Osteoblast (primary cell): ENCODE data around the gene IBTK. TPM values are rescaled to one million over a fixed set of nuclear protein-coding genes. Genes with fewer than 3 reads are reported as not detected.
"Not testable (repeated sequence)": the region's sequence is repeated elsewhere in the genome, so short reads cannot be mapped to it uniquely, and the experiment has no call there.

Source experiments
- DNase-seq: peaks from one replicate; pipeline ENCODE4 v3.0.0; 2011; ENCODE audit warnings: low spot score, mixed read lengths; ENCODE audit not compliant: insufficient read length; ENCODE audit errors: missing footprints
- H2AFZ ChIP-seq: 2 replicates; pipeline ENCODE4 v1.6.0; 2011; ENCODE audit warnings: mild to moderate bottlenecking, low read length
- H3K27ac ChIP-seq: 2 replicates; pipeline ENCODE4 v1.5.1; 2011; ENCODE audit warnings: mild to moderate bottlenecking, low read depth, low read length, moderate library complexity
- H3K27me3 ChIP-seq: 2 replicates; pipeline ENCODE4 v1.6.0; 2012; ENCODE audit warnings: mild to moderate bottlenecking, control low read depth, inconsistent platforms, low read length, moderate library complexity; ENCODE audit not compliant: insufficient read depth
- H3K36me3 ChIP-seq: 2 replicates; pipeline ENCODE4 v1.5.1; 2011; ENCODE audit warnings: mild to moderate bottlenecking, low read length, control low read depth, moderate library complexity; ENCODE audit not compliant: insufficient read depth
- H3K4me1 ChIP-seq: 2 replicates; pipeline ENCODE4 v1.5.1; 2011; ENCODE audit warnings: mild to moderate bottlenecking, low read length, control low read depth, moderate library complexity; ENCODE audit not compliant: insufficient read depth
- H3K4me2 ChIP-seq: 2 replicates; pipeline ENCODE4 v1.6.0; 2011; ENCODE audit warnings: mild to moderate bottlenecking, low read length; ENCODE audit not compliant: insufficient read depth
- H3K4me3 ChIP-seq: fragments of 200-600 bp; sonication (generic); 3 replicates; pipeline ENCODE4 v1.5.1; 2012; ENCODE audit warnings: mild to moderate bottlenecking, low read length, inconsistent platforms; ENCODE audit not compliant: insufficient read depth
- H3K79me2 ChIP-seq: 2 replicates; pipeline ENCODE4 v1.6.0; 2012; ENCODE audit warnings: mild to moderate bottlenecking, low read length, control low read depth, inconsistent platforms; ENCODE audit not compliant: insufficient read depth
- H3K9me3 ChIP-seq: 2 replicates; pipeline ENCODE4 v1.5.1; 2011; ENCODE audit warnings: low read depth, low read length, control low read depth
- H4K20me1 ChIP-seq: 2 replicates; pipeline ENCODE4 v1.6.0; 2012; ENCODE audit warnings: mild to moderate bottlenecking, low read length, control low read depth; ENCODE audit not compliant: insufficient read depth
- CTCF ChIP-seq: IDR thresholded peaks from 2 replicates; pipeline ENCODE4 v1.5.1; 2011; ENCODE audit warnings: mild to moderate bottlenecking, low read depth, low read length, moderate library complexity; ENCODE audit errors: extremely low read depth
- total RNA-seq: library from RNA; depleted of rRNA; stranded (reverse); fragments of >200 nt; gene quantifications from 2 replicates; pipeline ENCODE4 v1.2.3, GENCODE V29; 2012

IBTK gene
- total RNA-seq, 1 donor = 70.6 TPM

GRCh38 chr6:82259389-82259788 lies 11.8 kb upstream of the IBTK start:
- DNase-seq = peak; percentile 32
- peaks cover 16% of the 10 kb centered on the region for H3K4me1 ChIP-seq
- H4K20me1 ChIP-seq = no peaks in the 10 kb centered on the region
- H2AFZ ChIP-seq = no peak overlapping the region
- TF ChIP-seq CTCF = no peak
- no peaks in the 10 kb centered on the region for H3K36me3 ChIP-seq
- no peak overlapping the region for H3K4me3 ChIP-seq
- no peak overlapping the region for H3K4me2 ChIP-seq
- H3K9me3 ChIP-seq = no peaks in the 10 kb centered on the region
- H3K27me3 ChIP-seq = no peaks in the 10 kb centered on the region
- no peak overlapping the region for H3K27ac ChIP-seq
- H3K79me2 ChIP-seq = no peaks in the 10 kb centered on the region

- H4K20me1 ChIP-seq = no peaks in the 10 kb centered on the region
- H3K9me3 ChIP-seq = no peaks in the 10 kb centered on the region
- no peaks in the 10 kb centered on the region for H3K36me3 ChIP-seq
- no peak overlapping the region for H3K27ac ChIP-seq
- peak; percentile 11 for TF ChIP-seq CTCF
- no peak for DNase-seq
- no peaks in the 10 kb centered on the region for H3K27me3 ChIP-seq
- no peak overlapping the region for H2AFZ ChIP-seq
- H3K4me1 ChIP-seq = peaks cover 16% of the 10 kb centered on the region
- no peaks in the 10 kb centered on the region for H3K79me2 ChIP-seq
- H3K4me2 ChIP-seq = no peak overlapping the region
- no peak overlapping the region for H3K4me3 ChIP-seq
These were observed 9.7 kb upstream of the IBTK start for GRCh38 chr6:82257088-82257774.

GRCh38 chr6:82254722-82255121 lies 7.2 kb upstream of the IBTK start:
- H2AFZ ChIP-seq, H3K79me2 ChIP-seq, H3K27me3 ChIP-seq, H3K4me2 ChIP-seq, H3K9me3 ChIP-seq, H3K4me1 ChIP-seq, H3K4me3 ChIP-seq, DNase-seq, H3K36me3 ChIP-seq, H3K27ac ChIP-seq, H4K20me1 ChIP-seq: not testable (repeated sequence)

- peak; percentile 89 for DNase-seq
- no peaks in the 10 kb centered on the region for H3K9me3 ChIP-seq
- no peak overlapping the region for H3K27ac ChIP-seq
- H3K79me2 ChIP-seq = peaks cover 12% of the 10 kb centered on the region
- no peak overlapping the region for H3K4me2 ChIP-seq
- no peaks in the 10 kb centered on the region for H3K36me3 ChIP-seq
- no peaks in the 10 kb centered on the region for H3K27me3 ChIP-seq
- TF ChIP-seq CTCF = peak; percentile 57
- peaks cover 9% of the 10 kb centered on the region for H3K4me1 ChIP-seq
- H4K20me1 ChIP-seq = no peaks in the 10 kb centered on the region
- H3K4me3 ChIP-seq = no peak overlapping the region
- no peak overlapping the region for H2AFZ ChIP-seq
These were observed 4.4 kb upstream of the IBTK start for GRCh38 chr6:82251942-82252341.
